CD4-positive, alpha-beta T cell treated with Interleukin-17A for 4 hours (primary cell): Measurements from ENCODE around the gene CREBZF.
"Not testable (repeated sequence)": the region's sequence is repeated elsewhere in the genome, so short reads cannot be mapped to it uniquely, and the experiment has no call there.

Source experiments
- DNase-seq: peaks from one replicate; pipeline ENCODE4 v3.0.0-alpha.2; 2020; ENCODE audit warnings: mixed read lengths

The CREBZF gene

DNA sequence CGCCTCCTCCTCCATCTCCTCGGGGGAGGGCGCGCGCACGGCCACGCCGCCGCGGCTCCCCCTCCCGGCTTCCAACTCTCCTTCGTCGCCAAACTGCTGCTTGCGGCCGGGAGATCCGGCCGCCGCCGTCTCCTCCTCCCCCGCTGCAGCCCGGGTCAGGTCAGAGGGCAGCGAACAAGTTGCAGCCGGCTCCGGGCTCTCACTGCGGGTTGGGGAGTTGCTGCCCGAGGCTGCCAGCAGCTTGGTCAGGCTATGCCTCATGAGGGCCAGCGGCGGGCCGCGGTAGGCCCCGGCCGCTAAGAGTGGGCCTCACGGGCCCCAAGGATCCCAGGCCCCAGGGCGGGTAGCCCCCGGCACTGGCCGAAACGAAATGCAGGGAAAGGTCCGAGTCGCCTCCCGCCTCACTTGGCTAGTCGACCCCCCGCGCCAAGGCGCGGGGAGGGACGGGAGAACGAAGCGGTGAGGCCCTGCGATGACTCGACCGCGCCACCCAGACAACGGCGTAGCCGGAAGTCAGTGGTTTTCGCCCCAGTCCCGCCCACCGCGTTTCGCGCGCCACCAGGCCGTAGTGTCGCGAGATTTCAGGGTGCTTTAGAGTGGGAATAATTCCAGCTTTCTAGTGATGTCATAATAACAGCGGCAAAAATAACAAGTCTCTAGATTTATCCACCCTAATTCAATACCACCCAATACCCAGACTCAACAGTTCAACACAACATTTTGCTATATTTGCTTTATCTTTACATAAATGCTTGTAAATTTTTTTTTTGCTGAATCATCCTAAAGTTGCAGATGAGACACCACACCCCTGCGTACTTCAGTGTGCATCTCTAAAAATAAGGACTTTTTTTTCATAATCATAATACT, at the start of gene CREBZF:
TSS of gene CREBZF (minus strand) at position 515 of the 867 bp plus-strand sequence. CDS start at position 261, 254 bp downstream.
- DNase-seq = peak; percentile 94

GRCh38 chr11:85712953-85713352, 48.0 kb upstream of the CREBZF start:
- DNase-seq = no peak

DNA sequence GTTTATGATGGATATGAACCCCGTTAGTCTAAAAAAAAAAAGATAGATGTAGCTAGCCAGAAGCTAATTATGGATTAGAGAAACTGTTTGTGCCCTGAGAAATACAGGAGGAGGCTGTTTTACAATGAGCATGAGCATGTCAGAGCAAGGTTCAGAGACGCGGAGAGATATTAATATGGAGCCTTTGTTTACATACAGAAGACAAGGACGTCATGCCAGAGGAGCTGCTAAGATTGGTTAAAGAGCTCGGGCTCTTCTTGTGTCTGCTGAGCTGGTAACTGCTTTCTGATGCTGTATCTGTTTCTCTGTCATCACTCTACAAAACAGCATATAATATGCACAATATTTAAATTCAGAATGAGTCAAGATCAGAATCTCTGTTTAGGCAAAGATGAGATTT, 46.0 kb upstream of the CREBZF start:
- DNase-seq = no peak

DNA sequence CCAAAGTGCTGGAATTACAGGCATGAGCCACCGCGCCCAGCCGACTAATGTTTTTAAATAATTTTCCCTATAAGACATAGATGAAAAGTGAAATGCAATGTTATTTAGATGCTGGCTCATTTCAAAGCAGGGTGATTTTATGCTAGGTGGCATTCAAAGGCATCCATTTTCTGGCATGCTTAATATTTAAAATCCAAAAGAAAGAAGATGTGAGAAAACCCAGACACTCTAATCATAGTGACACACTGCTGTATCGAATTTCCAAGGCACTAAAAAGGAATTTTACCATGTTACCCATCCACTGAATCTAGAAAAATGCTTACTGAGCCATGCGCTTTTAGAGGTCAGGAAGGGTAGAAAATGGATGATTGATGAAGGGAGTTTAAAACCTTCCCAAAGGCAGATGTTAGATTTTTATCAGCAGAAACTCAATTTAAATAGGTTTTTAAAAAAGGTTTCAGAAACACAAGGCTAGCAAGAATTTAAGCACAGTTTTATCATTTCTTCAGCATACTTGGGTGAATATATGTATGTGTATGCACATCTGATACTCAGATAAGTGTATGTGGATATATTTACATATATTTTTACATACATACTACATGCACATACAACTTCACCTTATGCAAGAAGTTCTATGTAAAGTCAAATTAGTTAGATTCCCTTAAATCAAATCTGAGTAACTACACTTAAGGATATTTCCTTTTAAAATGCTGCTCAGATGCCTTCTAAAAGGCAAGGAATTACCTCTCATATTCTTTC, 45.2 kb upstream of the CREBZF start:
- no peak for DNase-seq

- no peak for DNase-seq
These were observed 40.9 kb upstream of the CREBZF start for GRCh38 chr11:85705800-85706199.

GRCh38 chr11:85704967-85705366, 40.0 kb upstream of the CREBZF start:
- DNase-seq = no peak

GRCh38 chr11:85699957-85700741, 35.2 kb upstream of the CREBZF start:
- no peak for DNase-seq

- DNase-seq = no peak
These were observed 33.3 kb upstream of the CREBZF start for GRCh38 chr11:85698195-85698594.

- no peak for DNase-seq
These were observed 32.8 kb upstream of the CREBZF start for GRCh38 chr11:85697747-85698146.

GRCh38 chr11:85695546-85695945, 30.6 kb upstream of the CREBZF start:
- DNase-seq = no peak

- peak; percentile 44 for DNase-seq
These were observed 29.6 kb upstream of the CREBZF start for GRCh38 chr11:85694385-85694980.

GRCh38 chr11:85685820-85686459, 21.0 kb upstream of the CREBZF start, which contains the start of gene CCDC89:
CCDC89 (minus strand) TSS chr11:85686195; CDS start chr11:85686130, 65 bp downstream.
- no peak for DNase-seq

GRCh38 chr11:85685125-85685819, 20.3 kb upstream of the CREBZF start:
- no peak for DNase-seq

- peak; percentile 77 for DNase-seq
These were observed 17.7 kb upstream of the CREBZF start for GRCh38 chr11:85682330-85683305.

DNA sequence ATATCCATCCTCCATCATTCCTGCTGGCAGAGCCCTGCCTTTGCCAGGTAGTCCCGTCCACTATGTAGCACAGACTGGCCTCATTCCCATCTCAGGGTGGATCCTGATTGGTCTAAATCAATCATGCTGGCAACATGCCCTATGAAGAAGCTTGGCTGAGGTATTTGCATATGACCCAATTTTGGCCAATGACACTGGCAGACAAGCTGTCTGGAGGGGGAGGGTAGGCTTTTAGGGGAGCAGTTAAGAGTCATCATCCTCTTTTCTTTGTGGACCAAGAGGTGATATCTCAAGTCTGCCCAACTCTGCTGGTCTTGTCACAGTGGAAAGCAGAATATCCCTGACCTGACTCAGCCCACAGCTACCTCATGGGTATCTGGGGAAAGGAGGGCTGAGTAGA, 16.0 kb upstream of the CREBZF start:
- no peak for DNase-seq

- DNase-seq = no peak
These were observed 14.6 kb upstream of the CREBZF start for GRCh38 chr11:85679576-85679975.

GRCh38 chr11:85673393-85673792, 8.5 kb upstream of the CREBZF start:
- DNase-seq = no peak

DNA sequence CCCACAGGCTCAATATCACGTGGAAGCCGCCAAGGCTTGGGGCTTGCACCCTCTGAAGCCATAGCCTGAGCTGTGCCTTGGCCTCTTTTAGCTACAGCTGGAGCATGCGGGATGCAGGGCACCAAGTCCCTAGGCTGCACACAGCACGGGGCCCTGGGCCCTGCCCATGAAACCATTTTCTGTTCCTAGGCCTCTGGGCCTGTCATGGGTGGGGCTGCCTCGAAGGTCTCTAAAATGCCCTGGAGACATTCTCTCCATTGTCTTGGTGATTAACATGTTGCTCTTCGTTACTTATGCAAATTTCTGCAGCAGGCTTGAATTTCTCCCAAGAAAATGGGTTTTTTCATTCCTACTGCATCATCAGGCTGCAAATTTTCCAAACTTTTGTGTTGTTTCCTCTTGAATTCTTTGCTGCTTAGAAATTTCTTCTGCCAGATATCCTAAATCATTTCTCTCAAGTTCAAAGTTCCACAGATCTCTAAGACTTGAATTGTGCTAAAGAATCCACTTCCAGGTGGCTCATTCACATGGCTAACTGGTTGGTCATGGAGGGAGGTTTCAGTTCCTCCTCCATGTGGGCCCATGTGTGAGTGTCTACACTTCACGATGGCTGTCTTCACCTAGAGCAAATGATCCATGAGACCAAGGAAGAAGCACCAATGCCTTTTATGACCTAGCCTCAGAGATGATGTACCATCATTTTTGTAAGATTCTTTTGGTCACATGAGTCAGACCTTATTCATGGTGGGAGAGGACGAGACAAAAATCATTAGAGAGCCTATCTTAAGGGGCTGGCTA, 7.4 kb upstream of the CREBZF start:
- no peak for DNase-seq

- not testable (repeated sequence) for DNase-seq
These were observed 6.2 kb upstream of the CREBZF start for GRCh38 chr11:85670949-85671663.
